Thyroid gland (tissue), 4 donors: ENCODE data around the gene INTU. TPM values are rescaled to one million over a fixed set of nuclear protein-coding genes. Genes with fewer than 3 reads are reported as not detected.

Experiments used
- DNase-seq, 2 donors: peaks; one replicate each; pipeline ENCODE4 v3.0.0-alpha.2; 2019
- H3K27ac ChIP-seq, 3 donors: fragments of 200-600 bp; sonication (generic); 1 replicate in 2 of 3; 2 replicates in 1 of 3; pipeline ENCODE4 v1.5.1; 2016 to 2019; ENCODE audit warnings: mild to moderate bottlenecking in 1 of 3, moderate library complexity in 1 of 3
- H3K27me3 ChIP-seq: fragments of 200-600 bp; sonication (generic); one replicate; pipeline ENCODE4 v1.5.1; 2019
- H3K36me3 ChIP-seq, 2 donors: fragments of 200-600 bp; sonication (generic); one replicate each; pipeline ENCODE4 v1.5.1; 2016 to 2019
- H3K4me1 ChIP-seq, 2 donors: fragments of 200-600 bp; sonication (generic); one replicate each; pipeline ENCODE4 v1.5.1; 2017 to 2019
- H3K4me3 ChIP-seq, 3 donors: fragments of 200-600 bp; sonication (generic); replicated peaks in 1 of 3; 1 replicate in 2 of 3; 2 replicates in 1 of 3; pipeline ENCODE4 v1.5.1; 2016; ENCODE audit warnings: mild to moderate bottlenecking in 1 of 3
- H3K9me3 ChIP-seq: fragments of 200-600 bp; sonication (generic); one replicate; pipeline ENCODE4 v1.5.1; 2017
- POLR2A ChIP-seq, 2 donors: fragments of 450-650 bp; IDR thresholded peaks; one replicate each; pipeline ENCODE4 v1.6.1; 2017; ENCODE audit warnings: antibody characterized with exemption in 2 of 2, mild to moderate bottlenecking in 2 of 2, moderate library complexity in 1 of 2
- WGBS, 2 donors: methylation state at CpG; one replicate each; pipeline ENCODE4 v1.1.5; 2017; 5-methylcytosine and 5-hydroxymethylcytosine counted together
- intact Hi-C: fragments of 100-400 bp; cut with DNase I; formaldehyde crosslinking; loops from one replicate; pipeline ENCODE4 v1.15.1; 2023
- total RNA-seq, 4 donors: library from RNA; depleted of rRNA; stranded (reverse); fragments of >200 nt; gene quantifications; one replicate each; pipeline ENCODE4 v1.2.3, GENCODE V29; 2016
- TF ChIP-seq, protein P1 (sequence below), 6 experiments: fragments of 200-600 bp in 3 of 6; fragments of 450-650 bp in 3 of 6; sonication (generic) in 3 of 6; IDR thresholded peaks; one replicate each; pipeline ENCODE4 v1.5.1; 2016 to 2019; ENCODE audit warnings: antibody characterized with exemption in 6 of 6, mild to moderate bottlenecking in 2 of 6, inconsistent platforms in 1 of 6, moderate library complexity in 1 of 6

INTU gene
- total RNA-seq, 4 donors from 2014 or later, result 11.4 to 23.0 (median 12.8) TPM

DNA sequence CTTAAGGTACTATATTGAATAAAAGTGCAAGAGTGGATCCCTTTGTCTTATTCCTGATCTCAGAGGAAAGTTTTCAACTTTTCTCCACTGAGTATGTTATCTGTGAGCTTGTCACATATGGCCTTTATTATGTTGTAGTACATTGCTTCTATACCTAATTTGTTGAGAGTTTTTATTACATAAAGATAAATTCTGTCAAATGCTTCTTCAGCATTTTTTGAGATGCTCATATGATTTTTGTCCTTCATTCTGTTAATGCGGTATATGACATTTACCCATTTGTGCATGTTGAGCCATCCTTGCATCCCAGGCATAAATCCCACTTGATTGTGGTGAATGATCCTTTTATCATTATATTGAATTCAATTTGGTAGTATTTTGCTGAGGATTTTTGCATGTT, 108.5 kb downstream of the INTU start:
- Histone ChIP-seq H3K27ac (no peak overlapping the region), H3K36me3 (no peaks in the 10 kb centered on the region), H3K4me3 (no peak overlapping the region), H3K9me3 (no peaks in the 10 kb centered on the region), H3K4me1 (no peaks in the 10 kb centered on the region), H3K27me3 (no peaks in the 10 kb centered on the region)
- intact Hi-C loops, result no loop called here
- 98 to 100% methylated on average over 1 of the region's 1 CpG for WGBS, 2 donors
- DNase-seq, result no peak
- TF ChIP-seq, protein P1, sequence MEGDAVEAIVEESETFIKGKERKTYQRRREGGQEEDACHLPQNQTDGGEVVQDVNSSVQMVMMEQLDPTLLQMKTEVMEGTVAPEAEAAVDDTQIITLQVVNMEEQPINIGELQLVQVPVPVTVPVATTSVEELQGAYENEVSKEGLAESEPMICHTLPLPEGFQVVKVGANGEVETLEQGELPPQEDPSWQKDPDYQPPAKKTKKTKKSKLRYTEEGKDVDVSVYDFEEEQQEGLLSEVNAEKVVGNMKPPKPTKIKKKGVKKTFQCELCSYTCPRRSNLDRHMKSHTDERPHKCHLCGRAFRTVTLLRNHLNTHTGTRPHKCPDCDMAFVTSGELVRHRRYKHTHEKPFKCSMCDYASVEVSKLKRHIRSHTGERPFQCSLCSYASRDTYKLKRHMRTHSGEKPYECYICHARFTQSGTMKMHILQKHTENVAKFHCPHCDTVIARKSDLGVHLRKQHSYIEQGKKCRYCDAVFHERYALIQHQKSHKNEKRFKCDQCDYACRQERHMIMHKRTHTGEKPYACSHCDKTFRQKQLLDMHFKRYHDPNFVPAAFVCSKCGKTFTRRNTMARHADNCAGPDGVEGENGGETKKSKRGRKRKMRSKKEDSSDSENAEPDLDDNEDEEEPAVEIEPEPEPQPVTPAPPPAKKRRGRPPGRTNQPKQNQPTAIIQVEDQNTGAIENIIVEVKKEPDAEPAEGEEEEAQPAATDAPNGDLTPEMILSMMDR (IDR thresholded peaks at IDR 0.05), result no peak
- TF ChIP-seq POLR2A (IDR thresholded peaks at IDR 0.05), result no peak

DNA sequence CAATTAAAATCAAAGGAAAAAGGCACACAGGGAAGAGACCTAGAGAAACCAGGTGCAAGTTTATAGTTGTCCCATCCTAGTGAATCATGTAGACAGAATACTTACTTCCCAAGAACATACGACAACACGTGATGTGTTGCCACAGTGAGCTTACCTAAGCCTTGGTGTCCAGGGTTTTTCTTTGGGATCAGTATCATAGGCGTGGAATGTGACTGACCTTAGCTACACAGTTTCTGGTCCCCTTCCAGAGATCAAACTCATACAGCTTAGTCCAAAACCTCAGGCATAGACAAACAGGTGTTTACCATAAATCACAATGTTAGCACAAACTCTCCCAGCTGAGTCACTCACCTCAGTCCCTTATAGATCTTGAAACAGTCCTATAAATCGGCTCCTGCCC, 115.1 kb downstream of the INTU start:
- 92 to 96% methylated on average over 4 of the region's 4 CpGs for WGBS, 2 donors
- Histone ChIP-seq H3K4me1 (no peaks in the 10 kb centered on the region), H3K9me3 (no peaks in the 10 kb centered on the region)

DNA sequence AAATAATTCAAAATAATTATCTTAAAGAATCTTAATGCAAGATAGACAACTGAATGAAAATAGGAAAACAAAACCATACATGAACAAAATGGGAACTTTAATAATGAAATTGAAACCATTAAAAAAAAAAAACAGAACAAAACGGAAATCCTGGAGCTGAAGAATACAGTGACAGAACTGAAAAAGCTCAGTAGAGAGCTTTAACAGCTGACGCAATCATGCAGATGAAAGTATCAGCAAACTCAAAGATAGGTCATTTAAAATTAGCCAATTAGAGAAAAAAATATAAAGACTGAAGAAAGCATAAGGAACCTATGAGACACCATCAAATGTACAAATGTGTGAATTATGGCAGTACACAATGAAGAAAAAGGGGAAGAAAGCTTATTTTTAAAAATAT, 116.2 kb downstream of the INTU start:
- intact Hi-C loops, result no loop called here
- H3K27ac ChIP-seq, result no peak overlapping the region
- no peaks in the 10 kb centered on the region for H3K36me3 ChIP-seq
- no peaks in the 10 kb centered on the region for H3K27me3 ChIP-seq
- TF ChIP-seq, protein P1 (IDR thresholded peaks at IDR 0.05), result no peak
- no peak for TF ChIP-seq POLR2A (IDR thresholded peaks at IDR 0.05)
- H3K9me3 ChIP-seq, result no peaks in the 10 kb centered on the region
- no peaks in the 10 kb centered on the region for H3K4me1 ChIP-seq
- no peak for DNase-seq
- WGBS, 2 donors, result 87 to 94% methylated on average over 2 of the region's 2 CpGs
- H3K4me3 ChIP-seq, result no peak overlapping the region

More for the DNA sequence above, 115.1 kb downstream of the INTU start:
- Histone ChIP-seq H3K36me3 (no peaks in the 10 kb centered on the region), H3K4me3 (no peak overlapping the region), H3K27ac (no peak overlapping the region), H3K27me3 (no peaks in the 10 kb centered on the region)
- DNase-seq, result no peak
- intact Hi-C loops, result no loop called here
- TF ChIP-seq, protein P1 (IDR thresholded peaks at IDR 0.05), result no peak
- TF ChIP-seq POLR2A (IDR thresholded peaks at IDR 0.05), result no peak

DNA sequence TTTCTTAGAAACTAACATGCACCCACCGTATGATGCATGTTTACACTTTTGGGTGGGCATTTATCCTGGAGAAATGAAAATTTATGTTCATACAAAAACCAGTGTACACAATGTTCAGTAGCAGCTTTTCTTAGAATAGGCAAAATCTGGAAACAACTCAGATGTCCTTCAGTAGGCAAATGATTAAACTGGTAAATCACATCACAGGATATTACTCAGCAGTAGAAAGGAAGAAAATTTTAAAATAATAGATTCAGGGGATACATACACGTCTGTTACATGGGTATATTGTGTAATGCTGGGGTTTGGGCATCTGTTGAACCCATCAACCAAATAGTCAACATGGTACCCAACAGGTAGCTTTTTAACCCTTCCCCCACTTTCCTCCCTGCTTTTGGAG, 124.1 kb downstream of the INTU start:
- Histone ChIP-seq H3K36me3 (no peaks in the 10 kb centered on the region), H3K27ac (no peak overlapping the region), H3K4me1 (no peaks in the 10 kb centered on the region), H3K27me3 (no peaks in the 10 kb centered on the region), H3K4me3 (no peak overlapping the region), H3K9me3 (no peaks in the 10 kb centered on the region)
- TF ChIP-seq, protein P1 (IDR thresholded peaks at IDR 0.05), result no peak
- no peak for TF ChIP-seq POLR2A (IDR thresholded peaks at IDR 0.05)
- WGBS, 2 donors, result 86 to 88% methylated on average over 2 of the region's 2 CpGs
- DNase-seq, result no peak
- intact Hi-C loops, result no loop called here

DNA sequence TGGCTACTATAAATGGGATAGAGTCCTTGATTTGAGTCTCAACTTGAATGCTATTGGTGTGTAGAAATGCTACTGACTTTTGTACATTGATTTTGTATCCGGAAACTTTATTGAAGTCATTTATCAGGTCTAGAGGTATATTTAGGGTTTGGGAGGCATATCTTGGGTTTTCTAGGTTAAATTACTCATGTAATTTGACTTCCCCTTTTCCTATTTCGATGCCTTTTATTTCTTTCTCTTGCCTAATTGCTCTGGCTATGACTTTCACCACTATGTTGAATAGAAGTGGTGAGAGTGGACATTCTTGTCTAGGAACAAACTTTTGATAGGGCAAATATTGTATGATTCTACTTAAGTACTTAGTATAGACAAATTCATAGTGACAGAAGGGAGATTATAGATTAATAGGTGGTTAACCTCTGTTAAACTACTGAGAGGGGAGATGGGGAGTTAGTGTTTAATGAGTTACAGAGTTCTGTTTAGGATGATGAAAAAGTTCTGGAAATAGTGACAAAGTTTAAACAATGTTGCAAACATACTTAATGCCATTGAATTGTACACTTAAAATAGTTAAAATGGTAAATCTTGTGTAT, 126.6 kb downstream of the INTU start:
- intact Hi-C loops, result no loop called here
- no peaks in the 10 kb centered on the region for H3K9me3 ChIP-seq
- 82 to 84% methylated on average over 2 of the region's 2 CpGs for WGBS, 2 donors
- no peaks in the 10 kb centered on the region for H3K4me1 ChIP-seq
- no peak for DNase-seq
- no peaks in the 10 kb centered on the region for H3K36me3 ChIP-seq
- TF ChIP-seq, protein P1 (IDR thresholded peaks at IDR 0.05), result no peak
- no peak for TF ChIP-seq POLR2A (IDR thresholded peaks at IDR 0.05)
- H3K27ac ChIP-seq, result no peak overlapping the region
- no peaks in the 10 kb centered on the region for H3K27me3 ChIP-seq
- H3K4me3 ChIP-seq, result no peak overlapping the region
